Measurements from ENCODE around the gene SF3B1. TPM values are rescaled to one million over a fixed set of nuclear protein-coding genes. Genes with fewer than 3 reads are reported as not detected.

Gene SF3B1
- total RNA-seq, 1 donor from 2014 or later: 211 TPM

GRCh38 chr2:197426723-197427603, 7.9 kb downstream of the SF3B1 start:
- no peak overlapping the region for H3K27ac Mint-ChIP-seq (ENCODE audit: unreplicated experiment)
- no peak for DNase-seq (ENCODE audit: low spot score)
- TF ChIP-seq, protein P1, sequence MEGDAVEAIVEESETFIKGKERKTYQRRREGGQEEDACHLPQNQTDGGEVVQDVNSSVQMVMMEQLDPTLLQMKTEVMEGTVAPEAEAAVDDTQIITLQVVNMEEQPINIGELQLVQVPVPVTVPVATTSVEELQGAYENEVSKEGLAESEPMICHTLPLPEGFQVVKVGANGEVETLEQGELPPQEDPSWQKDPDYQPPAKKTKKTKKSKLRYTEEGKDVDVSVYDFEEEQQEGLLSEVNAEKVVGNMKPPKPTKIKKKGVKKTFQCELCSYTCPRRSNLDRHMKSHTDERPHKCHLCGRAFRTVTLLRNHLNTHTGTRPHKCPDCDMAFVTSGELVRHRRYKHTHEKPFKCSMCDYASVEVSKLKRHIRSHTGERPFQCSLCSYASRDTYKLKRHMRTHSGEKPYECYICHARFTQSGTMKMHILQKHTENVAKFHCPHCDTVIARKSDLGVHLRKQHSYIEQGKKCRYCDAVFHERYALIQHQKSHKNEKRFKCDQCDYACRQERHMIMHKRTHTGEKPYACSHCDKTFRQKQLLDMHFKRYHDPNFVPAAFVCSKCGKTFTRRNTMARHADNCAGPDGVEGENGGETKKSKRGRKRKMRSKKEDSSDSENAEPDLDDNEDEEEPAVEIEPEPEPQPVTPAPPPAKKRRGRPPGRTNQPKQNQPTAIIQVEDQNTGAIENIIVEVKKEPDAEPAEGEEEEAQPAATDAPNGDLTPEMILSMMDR (IDR thresholded peaks at IDR 0.05): no peak

GRCh38 chr2:197425550-197425949, 9.3 kb downstream of the SF3B1 start:
- peaks cover 44% of the 10 kb centered on the region for H3K4me1 Mint-ChIP-seq (ENCODE audit: low read depth)
- no peak for DNase-seq (ENCODE audit: low spot score)
- TF ChIP-seq, protein P1 (IDR thresholded peaks at IDR 0.05): no peak
- H3K9me3 Mint-ChIP-seq (ENCODE audit: low read depth): no peaks in the 10 kb centered on the region
- no peak overlapping the region for H3K4me3 Mint-ChIP-seq (ENCODE audit: unreplicated experiment)
- peaks cover 6% of the 10 kb centered on the region for H3K36me3 Mint-ChIP-seq (ENCODE audit: low read depth)
- H3K27ac Mint-ChIP-seq (ENCODE audit: unreplicated experiment): peak overlapping the region; percentile 1
- H3K27me3 Mint-ChIP-seq (ENCODE audit: low read depth): no peaks in the 10 kb centered on the region

More at GRCh38 chr2:197426723-197427603, 7.9 kb downstream of the SF3B1 start:
- peaks cover 56% of the 10 kb centered on the region for H3K4me1 Mint-ChIP-seq (ENCODE audit: low read depth)
- no peak overlapping the region for H3K4me3 Mint-ChIP-seq (ENCODE audit: unreplicated experiment)
- H3K9me3 Mint-ChIP-seq (ENCODE audit: low read depth): no peaks in the 10 kb centered on the region
- peaks cover 1% of the 10 kb centered on the region for H3K36me3 Mint-ChIP-seq (ENCODE audit: low read depth)
- H3K27me3 Mint-ChIP-seq (ENCODE audit: low read depth): no peaks in the 10 kb centered on the region

DNA sequence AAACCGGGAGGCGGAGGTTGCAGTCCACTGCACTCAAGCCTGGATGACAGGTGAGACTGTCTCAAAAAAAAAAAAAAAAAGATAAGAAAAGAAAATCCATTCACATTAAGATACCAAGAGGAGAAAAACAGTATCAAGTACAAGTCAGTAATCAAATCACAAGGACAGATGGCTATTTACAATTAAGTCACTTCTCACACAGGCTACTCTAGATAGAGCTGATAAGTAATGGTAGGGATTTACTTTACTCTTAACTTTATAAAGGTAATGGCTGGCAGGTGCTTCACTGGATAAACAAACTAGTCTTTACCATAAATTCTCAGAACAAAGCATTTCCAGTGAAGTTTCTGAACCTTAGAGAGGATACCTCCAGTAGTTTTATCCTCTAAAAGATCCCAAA, 11.5 kb downstream of the SF3B1 start:
- H3K27ac Mint-ChIP-seq (ENCODE audit: unreplicated experiment): peak overlapping the region; percentile 57
- DNase-seq (ENCODE audit: low spot score): no peak
- H3K36me3 Mint-ChIP-seq (ENCODE audit: low read depth): peaks cover 8% of the 10 kb centered on the region
- no peak overlapping the region for H3K4me3 Mint-ChIP-seq (ENCODE audit: unreplicated experiment)
- peaks cover 24% of the 10 kb centered on the region for H3K4me1 Mint-ChIP-seq (ENCODE audit: low read depth)
- no peaks in the 10 kb centered on the region for H3K9me3 Mint-ChIP-seq (ENCODE audit: low read depth)
- no peaks in the 10 kb centered on the region for H3K27me3 Mint-ChIP-seq (ENCODE audit: low read depth)
- TF ChIP-seq, protein P1 (IDR thresholded peaks at IDR 0.05): no peak

DNA sequence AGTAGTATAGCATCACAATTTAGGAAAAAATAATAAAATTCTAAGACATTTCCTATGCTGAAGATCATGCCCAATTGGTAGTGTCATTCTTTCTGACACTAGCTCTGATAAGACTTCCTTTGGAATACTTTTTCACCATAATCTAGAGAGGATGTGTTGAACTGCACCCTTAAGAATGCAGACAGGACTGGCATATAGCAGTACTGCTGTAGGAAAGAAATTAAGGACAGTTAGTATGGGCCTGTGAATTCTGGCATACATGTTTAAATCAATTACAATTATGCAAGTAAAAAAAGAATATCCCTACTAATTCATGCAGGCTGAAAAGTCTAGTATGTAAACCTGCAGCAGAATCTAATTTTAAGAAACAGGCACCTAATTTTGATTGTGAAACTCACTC, 15.4 kb downstream of the SF3B1 start:
- no peak for DNase-seq (ENCODE audit: low spot score)

GRCh38 chr2:197416268-197416667, 18.6 kb downstream of the SF3B1 start:
- H3K27me3 Mint-ChIP-seq (ENCODE audit: low read depth): no peaks in the 10 kb centered on the region
- peaks cover 25% of the 10 kb centered on the region for H3K36me3 Mint-ChIP-seq (ENCODE audit: low read depth)
- H3K9me3 Mint-ChIP-seq (ENCODE audit: low read depth): no peaks in the 10 kb centered on the region
- TF ChIP-seq, protein P1 (IDR thresholded peaks at IDR 0.05): no peak
- no peak for DNase-seq (ENCODE audit: low spot score)
- H3K4me1 Mint-ChIP-seq (ENCODE audit: low read depth): peaks cover 10% of the 10 kb centered on the region
- no peak overlapping the region for H3K27ac Mint-ChIP-seq (ENCODE audit: unreplicated experiment)
- H3K4me3 Mint-ChIP-seq (ENCODE audit: unreplicated experiment): no peak overlapping the region

More for the DNA sequence above, 15.4 kb downstream of the SF3B1 start:
- H3K9me3 Mint-ChIP-seq (ENCODE audit: low read depth): no peaks in the 10 kb centered on the region
- H3K27me3 Mint-ChIP-seq (ENCODE audit: low read depth): no peaks in the 10 kb centered on the region
- TF ChIP-seq, protein P1 (IDR thresholded peaks at IDR 0.05): no peak
- H3K4me1 Mint-ChIP-seq (ENCODE audit: low read depth): peaks cover 14% of the 10 kb centered on the region
- no peak overlapping the region for H3K4me3 Mint-ChIP-seq (ENCODE audit: unreplicated experiment)
- H3K27ac Mint-ChIP-seq (ENCODE audit: unreplicated experiment): no peak overlapping the region
- H3K36me3 Mint-ChIP-seq (ENCODE audit: low read depth): peaks cover 23% of the 10 kb centered on the region
